Measurements from ENCODE around the gene MCM8.

Gene MCM8

DNA sequence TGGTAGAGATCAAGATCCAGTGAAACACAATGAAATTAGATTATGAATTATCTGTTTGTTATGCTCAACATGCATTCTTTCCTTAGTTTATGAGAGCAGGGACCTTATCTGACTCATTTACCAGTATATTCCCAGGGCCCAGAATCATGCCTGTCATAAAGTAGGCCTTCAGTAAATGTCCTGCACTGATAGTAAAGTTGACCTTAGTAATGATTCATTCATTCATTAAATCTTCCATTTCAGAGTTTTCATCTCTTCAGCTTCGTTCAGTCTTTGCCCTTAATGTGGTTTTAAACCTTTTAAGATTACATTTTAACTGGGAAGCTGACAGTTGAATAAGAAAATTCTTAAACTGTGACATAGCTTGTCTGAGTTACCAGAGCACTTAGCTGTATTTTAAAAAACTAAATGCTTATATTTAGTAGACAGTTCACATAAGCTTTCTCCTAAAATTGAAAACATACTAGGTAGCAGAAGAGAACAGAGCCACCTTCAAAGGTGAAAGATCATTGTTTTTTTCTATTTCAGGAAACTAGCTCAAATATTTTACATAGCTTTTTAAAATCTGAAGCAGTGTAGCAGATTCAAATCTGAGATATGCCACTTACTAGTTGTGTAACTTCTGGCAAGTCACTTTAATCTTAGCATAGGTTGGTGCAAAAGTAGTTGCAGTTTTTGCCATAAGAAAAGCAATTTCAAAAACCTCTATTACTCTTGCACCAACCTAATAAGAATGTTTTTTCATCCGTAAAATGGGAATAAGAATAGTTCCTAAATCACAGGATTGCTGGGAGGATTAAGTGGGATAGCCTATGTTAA is 41.4 kb downstream of the MCM8 start:
- H3K36me3 ChIP-seq: peaks cover 64% of the 10 kb centered on the region
- TF ChIP-seq, protein P1, sequence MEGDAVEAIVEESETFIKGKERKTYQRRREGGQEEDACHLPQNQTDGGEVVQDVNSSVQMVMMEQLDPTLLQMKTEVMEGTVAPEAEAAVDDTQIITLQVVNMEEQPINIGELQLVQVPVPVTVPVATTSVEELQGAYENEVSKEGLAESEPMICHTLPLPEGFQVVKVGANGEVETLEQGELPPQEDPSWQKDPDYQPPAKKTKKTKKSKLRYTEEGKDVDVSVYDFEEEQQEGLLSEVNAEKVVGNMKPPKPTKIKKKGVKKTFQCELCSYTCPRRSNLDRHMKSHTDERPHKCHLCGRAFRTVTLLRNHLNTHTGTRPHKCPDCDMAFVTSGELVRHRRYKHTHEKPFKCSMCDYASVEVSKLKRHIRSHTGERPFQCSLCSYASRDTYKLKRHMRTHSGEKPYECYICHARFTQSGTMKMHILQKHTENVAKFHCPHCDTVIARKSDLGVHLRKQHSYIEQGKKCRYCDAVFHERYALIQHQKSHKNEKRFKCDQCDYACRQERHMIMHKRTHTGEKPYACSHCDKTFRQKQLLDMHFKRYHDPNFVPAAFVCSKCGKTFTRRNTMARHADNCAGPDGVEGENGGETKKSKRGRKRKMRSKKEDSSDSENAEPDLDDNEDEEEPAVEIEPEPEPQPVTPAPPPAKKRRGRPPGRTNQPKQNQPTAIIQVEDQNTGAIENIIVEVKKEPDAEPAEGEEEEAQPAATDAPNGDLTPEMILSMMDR (IDR thresholded peaks at IDR 0.05; ENCODE audit: low read depth, low read length): no peak

DNA sequence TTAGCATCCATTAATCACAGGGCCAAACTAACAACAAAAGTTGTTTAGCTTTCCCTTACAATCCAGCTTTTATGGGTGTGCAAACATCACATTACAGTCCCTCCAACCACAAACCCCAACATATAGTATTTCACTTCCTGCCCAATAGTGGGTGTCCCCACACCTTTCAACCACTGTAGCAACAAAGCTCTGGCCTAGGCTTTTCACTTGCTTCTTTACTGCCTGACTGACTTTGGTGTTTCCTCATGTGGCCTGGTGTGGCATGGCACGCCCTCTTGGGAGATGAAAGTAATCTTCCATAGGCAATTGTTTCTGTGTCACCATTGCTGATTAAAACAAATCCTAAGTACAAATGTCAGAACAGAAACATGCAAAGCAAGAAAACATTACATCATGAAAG is 46.3 kb downstream of the MCM8 start:
- Histone ChIP-seq H3K36me3 (peaks cover 37% of the 10 kb centered on the region), H3K4me1 (peaks cover 3% of the 10 kb centered on the region; the same call in 1 of the 2 replicates), H3K4me3 (ENCODE audit: low read depth, low read length) (no peak overlapping the region), H3K27me3 (no peaks in the 10 kb centered on the region), H3K9me3 (no peaks in the 10 kb centered on the region)
- TF ChIP-seq, protein P1 (IDR thresholded peaks at IDR 0.05; ENCODE audit: low read depth, low read length): no peak
- no peak for DNase-seq

More for the DNA sequence above, 41.4 kb downstream of the MCM8 start:
- no peaks in the 10 kb centered on the region for H3K27me3 ChIP-seq
- DNase-seq: no peak
- no peak overlapping the region for H3K4me3 ChIP-seq (ENCODE audit: low read depth, low read length)
- no peaks in the 10 kb centered on the region for H3K9me3 ChIP-seq
- peaks cover 8% of the 10 kb centered on the region; the same call in 1 of the 2 replicates for H3K4me1 ChIP-seq

GRCh38 chr20:5999783-6000182 is 49.3 kb downstream of the MCM8 start:
- no peak for DNase-seq
- H3K27me3 ChIP-seq: no peaks in the 10 kb centered on the region
- H3K36me3 ChIP-seq: peaks cover 17% of the 10 kb centered on the region
- no peaks in the 10 kb centered on the region for H3K4me1 ChIP-seq
- H3K9me3 ChIP-seq: no peaks in the 10 kb centered on the region
- no peak overlapping the region for H3K4me3 ChIP-seq (ENCODE audit: low read depth, low read length)
- TF ChIP-seq, protein P1 (IDR thresholded peaks at IDR 0.05; ENCODE audit: low read depth, low read length): no peak

DNA sequence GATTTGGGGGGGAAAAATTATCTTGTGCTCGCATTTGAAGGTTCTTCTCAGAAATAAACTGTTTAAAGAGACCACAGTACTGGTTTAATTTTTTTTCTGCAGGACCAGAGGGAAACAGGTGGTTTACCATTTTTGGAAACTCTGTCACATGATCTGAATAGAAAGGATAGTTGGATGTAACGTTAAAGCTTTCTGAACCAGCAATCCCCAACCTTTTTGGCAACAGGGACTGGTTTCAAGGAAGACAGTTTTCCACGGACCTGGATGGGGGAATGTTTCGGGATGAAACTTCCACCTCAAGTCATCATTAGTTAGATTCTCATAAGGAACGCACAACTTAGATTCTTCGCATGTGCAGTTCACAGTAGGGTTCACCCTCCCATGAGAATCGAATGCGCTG is 50.4 kb downstream of the MCM8 start:
- TF ChIP-seq, protein P1 (IDR thresholded peaks at IDR 0.05; ENCODE audit: low read depth, low read length): no peak
- DNase-seq: no peak
- Histone ChIP-seq H3K4me1 (no peaks in the 10 kb centered on the region), H3K4me3 (ENCODE audit: low read depth, low read length) (no peak overlapping the region), H3K9me3 (no peaks in the 10 kb centered on the region), H3K36me3 (peaks cover 6% of the 10 kb centered on the region), H3K27me3 (no peaks in the 10 kb centered on the region)

DNA sequence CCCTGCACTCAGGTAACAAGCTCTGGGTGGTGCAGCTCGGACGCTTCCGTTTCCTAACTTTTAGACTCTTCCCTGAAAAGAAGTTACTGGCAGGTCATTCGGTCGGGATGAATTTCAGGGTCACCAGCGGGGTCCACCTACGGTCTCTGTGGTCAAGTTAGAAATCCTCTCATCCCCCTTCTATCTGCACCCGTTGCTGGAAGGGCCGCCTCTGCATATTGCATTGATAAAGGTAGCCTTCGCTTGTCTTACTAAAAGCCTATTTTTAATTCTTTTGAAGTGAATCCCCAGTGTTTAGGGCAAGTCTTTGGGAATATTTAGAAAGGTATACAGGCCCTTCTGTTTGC is 56.1 kb downstream of the MCM8 start:
- TF ChIP-seq, protein P1 (IDR thresholded peaks at IDR 0.05; ENCODE audit: low read depth, low read length): no peak
- Histone ChIP-seq H3K27me3 (no peaks in the 10 kb centered on the region), H3K4me1 (no peaks in the 10 kb centered on the region; the same call in 1 of the 2 replicates), H3K4me3 (ENCODE audit: low read depth, low read length) (peak overlapping the region; percentile 90), H3K36me3 (peaks cover 21% of the 10 kb centered on the region), H3K9me3 (no peaks in the 10 kb centered on the region)
- DNase-seq: no peak

- H3K4me1 ChIP-seq: no peaks in the 10 kb centered on the region; the same call in 1 of the 2 replicates
- H3K27me3 ChIP-seq: no peaks in the 10 kb centered on the region
- H3K4me3 ChIP-seq (ENCODE audit: low read depth, low read length): peak overlapping the region; percentile 90
- peaks cover 25% of the 10 kb centered on the region for H3K36me3 ChIP-seq
- H3K9me3 ChIP-seq: no peaks in the 10 kb centered on the region
- TF ChIP-seq, protein P1 (IDR thresholded peaks at IDR 0.05; ENCODE audit: low read depth, low read length): no peak
- no peak for DNase-seq
Measured at GRCh38 chr20:6007094-6007528, 56.7 kb downstream of the MCM8 start.

Measured in BE2C (cell line).